Glutamatergic neuron (in vitro differentiated cells): ENCODE results near the gene HSPBP1. TPM values are rescaled to one million over a fixed set of nuclear protein-coding genes. Genes with fewer than 3 reads are reported as not detected.

ENCODE experiments used
- DNase-seq: peaks from one replicate; pipeline ENCODE4 v3.0.0; 2022
- H3K27ac Mint-ChIP-seq: one replicate; pipeline ENCODE4 v1.8.0; 2020; ENCODE audit warnings: mild to moderate bottlenecking, mixed read lengths, inconsistent platforms; ENCODE audit not compliant: unreplicated experiment
- H3K27me3 Mint-ChIP-seq: one replicate; pipeline ENCODE4 v1.8.0; 2020; ENCODE audit warnings: mild to moderate bottlenecking, moderate library complexity, mixed read lengths, inconsistent platforms; ENCODE audit not compliant: unreplicated experiment
- H3K36me3 Mint-ChIP-seq: one replicate; pipeline ENCODE4 v1.8.0; 2020; ENCODE audit warnings: mild to moderate bottlenecking, mixed read lengths, inconsistent platforms; ENCODE audit not compliant: unreplicated experiment
- H3K4me1 Mint-ChIP-seq: one replicate; pipeline ENCODE4 v1.8.0; 2020; ENCODE audit warnings: mild to moderate bottlenecking, low read depth, mixed read lengths, inconsistent platforms; ENCODE audit not compliant: unreplicated experiment
- H3K4me3 Mint-ChIP-seq: one replicate; pipeline ENCODE4 v1.8.0; 2020; ENCODE audit warnings: mild to moderate bottlenecking, mixed read lengths, inconsistent platforms; ENCODE audit not compliant: unreplicated experiment
- H3K9me3 Mint-ChIP-seq: one replicate; pipeline ENCODE4 v1.8.0; 2020; ENCODE audit warnings: mild to moderate bottlenecking, moderate library complexity, mixed read lengths, inconsistent platforms; ENCODE audit not compliant: unreplicated experiment
- total RNA-seq: library from RNA; stranded (reverse); fragmentation: NEBNext Ultra II Directional; extraction: Animal tissue kit (Norgen Biotek cat#: 25700); gene quantifications from one replicate; pipeline ENCODE4 v1.2.1, GENCODE V29; 2021; ENCODE audit not compliant: unreplicated experiment
- TF ChIP-seq, protein P1 (sequence below): fragments of 200-600 bp; sonication (generic); IDR thresholded peaks from one replicate; pipeline ENCODE4 v1.5.0; 2021; ENCODE audit not compliant: partially characterized antibody, unreplicated experiment

The HSPBP1 gene
- total RNA-seq, 1 donor from 2014 or later, result 41.5 TPM

DNA sequence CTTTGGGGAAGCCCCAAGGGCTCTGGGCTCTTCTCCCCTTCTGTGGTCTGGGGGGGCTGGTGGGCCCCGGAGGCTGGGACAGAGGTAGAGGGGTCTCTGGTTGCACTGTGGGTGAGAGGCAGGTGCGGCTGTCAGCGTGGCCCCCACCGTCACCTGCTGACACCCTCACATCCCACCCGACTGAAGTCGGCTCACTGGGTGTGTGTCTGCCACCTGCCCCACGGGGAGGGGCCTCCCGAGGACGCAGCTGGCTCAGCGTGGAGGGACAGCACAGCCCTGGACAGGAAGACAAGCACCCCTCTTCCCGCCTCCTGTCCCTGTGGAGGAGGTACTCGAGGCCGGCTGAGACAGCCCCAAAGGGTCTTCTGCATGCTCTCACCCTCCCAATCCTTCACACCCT lies 49.1 kb downstream of the HSPBP1 start:
- Mint-ChIP-seq H3K27ac (no peak overlapping the region), H3K4me3 (no peak overlapping the region), H3K27me3 (peaks cover 12% of the 10 kb centered on the region), H3K36me3 (no peaks in the 10 kb centered on the region), H3K9me3 (peaks cover 4% of the 10 kb centered on the region), H3K4me1 (peaks cover 4% of the 10 kb centered on the region)
- DNase-seq, result no peak
- TF ChIP-seq, protein P1, sequence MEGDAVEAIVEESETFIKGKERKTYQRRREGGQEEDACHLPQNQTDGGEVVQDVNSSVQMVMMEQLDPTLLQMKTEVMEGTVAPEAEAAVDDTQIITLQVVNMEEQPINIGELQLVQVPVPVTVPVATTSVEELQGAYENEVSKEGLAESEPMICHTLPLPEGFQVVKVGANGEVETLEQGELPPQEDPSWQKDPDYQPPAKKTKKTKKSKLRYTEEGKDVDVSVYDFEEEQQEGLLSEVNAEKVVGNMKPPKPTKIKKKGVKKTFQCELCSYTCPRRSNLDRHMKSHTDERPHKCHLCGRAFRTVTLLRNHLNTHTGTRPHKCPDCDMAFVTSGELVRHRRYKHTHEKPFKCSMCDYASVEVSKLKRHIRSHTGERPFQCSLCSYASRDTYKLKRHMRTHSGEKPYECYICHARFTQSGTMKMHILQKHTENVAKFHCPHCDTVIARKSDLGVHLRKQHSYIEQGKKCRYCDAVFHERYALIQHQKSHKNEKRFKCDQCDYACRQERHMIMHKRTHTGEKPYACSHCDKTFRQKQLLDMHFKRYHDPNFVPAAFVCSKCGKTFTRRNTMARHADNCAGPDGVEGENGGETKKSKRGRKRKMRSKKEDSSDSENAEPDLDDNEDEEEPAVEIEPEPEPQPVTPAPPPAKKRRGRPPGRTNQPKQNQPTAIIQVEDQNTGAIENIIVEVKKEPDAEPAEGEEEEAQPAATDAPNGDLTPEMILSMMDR, result no peak

DNA sequence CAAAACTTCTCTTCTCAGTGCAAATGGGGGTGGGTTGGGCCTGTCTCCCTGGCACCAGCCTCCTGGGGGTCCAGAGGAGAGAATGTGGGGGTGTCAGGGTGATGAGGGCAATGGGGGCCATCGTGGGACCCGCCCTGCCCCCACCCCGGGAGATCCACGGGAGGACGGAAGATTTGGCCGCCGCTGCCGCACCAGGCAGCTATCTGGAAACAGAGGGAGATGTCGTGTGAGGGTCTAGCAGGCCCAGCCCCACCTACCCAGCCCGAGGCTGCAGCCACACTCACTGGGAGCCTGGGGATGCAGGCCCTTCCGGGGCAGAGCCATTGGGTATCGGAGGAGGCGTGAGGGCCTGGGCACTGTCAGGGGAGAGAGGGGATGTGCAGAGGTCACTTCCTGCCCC lies 49.6 kb downstream of the HSPBP1 start:
- Mint-ChIP-seq H3K36me3 (no peaks in the 10 kb centered on the region), H3K9me3 (peaks cover 6% of the 10 kb centered on the region), H3K27ac (no peak overlapping the region), H3K4me3 (no peak overlapping the region), H3K4me1 (peaks cover 4% of the 10 kb centered on the region), H3K27me3 (peaks cover 14% of the 10 kb centered on the region)
- DNase-seq, result no peak
- TF ChIP-seq, protein P1, result no peak

- H3K4me1 Mint-ChIP-seq, result peaks cover 4% of the 10 kb centered on the region
- DNase-seq, result no peak
- H3K4me3 Mint-ChIP-seq, result no peak overlapping the region
- H3K9me3 Mint-ChIP-seq, result peaks cover 6% of the 10 kb centered on the region
- H3K27ac Mint-ChIP-seq, result no peak overlapping the region
- H3K36me3 Mint-ChIP-seq, result no peaks in the 10 kb centered on the region
- peaks cover 13% of the 10 kb centered on the region for H3K27me3 Mint-ChIP-seq
- TF ChIP-seq, protein P1, result no peak
Measured at GRCh38 chr19:55229789-55230182, 50.1 kb downstream of the HSPBP1 start.

GRCh38 chr19:55229145-55229788 lies 50.6 kb downstream of the HSPBP1 start:
- Mint-ChIP-seq H3K27ac (no peak overlapping the region), H3K36me3 (no peaks in the 10 kb centered on the region), H3K4me3 (no peak overlapping the region)

More at GRCh38 chr19:55229145-55229788, 50.6 kb downstream of the HSPBP1 start:
- TF ChIP-seq, protein P1, result no peak
- Mint-ChIP-seq H3K4me1 (peaks cover 4% of the 10 kb centered on the region), H3K9me3 (peaks cover 6% of the 10 kb centered on the region), H3K27me3 (peaks cover 13% of the 10 kb centered on the region)
- DNase-seq, result no peak
